Neutrophil (primary cell): ENCODE data around the gene AGAP2.

Experiments used
- H3K27ac ChIP-seq: fragments of 200-600 bp; sonication (generic); 2 replicates; pipeline ENCODE4 v1.5.1; 2016; ENCODE audit warnings: mild to moderate bottlenecking, moderate library complexity
- H3K27me3 ChIP-seq: fragments of 200-600 bp; sonication (generic); 2 replicates; pipeline ENCODE4 v1.6.0; 2016; ENCODE audit warnings: mild to moderate bottlenecking
- H3K36me3 ChIP-seq: fragments of 200-600 bp; sonication (generic); 2 replicates; pipeline ENCODE4 v1.5.1; 2017
- H3K4me1 ChIP-seq, 2 experiments: fragments of 200-600 bp in 1 of 2; sonication (generic) in 1 of 2; 1 replicate in 1 of 2; 2 replicates in 1 of 2; pipeline versions ENCODE4 v1.5.1 to v1.6.1; 2013 to 2016; ENCODE audit warnings: low read depth in 1 of 2, low read length in 1 of 2, mild to moderate bottlenecking in 1 of 2, moderate library complexity in 1 of 2; ENCODE audit not compliant: control insufficient read depth in 1 of 2, insufficient read depth in 1 of 2
- H3K4me3 ChIP-seq, 2 experiments: fragments of 200-600 bp in 1 of 2; sonication (generic) in 1 of 2; 1 replicate in 1 of 2; 2 replicates in 1 of 2; pipeline ENCODE4 v1.5.1; 2013 to 2016; ENCODE audit warnings: low read depth in 1 of 2, low read length in 1 of 2, mild to moderate bottlenecking in 1 of 2, moderate library complexity in 1 of 2
- H3K9me3 ChIP-seq: fragments of 200-600 bp; sonication (generic); 2 replicates; pipeline ENCODE4 v1.5.1; 2016
- CTCF ChIP-seq: fragments of 200-600 bp; sonication (generic); IDR thresholded peaks from 2 replicates; pipeline ENCODE4 v1.5.1; 2016; ENCODE audit warnings: antibody characterized with exemption

AGAP2 gene

GRCh38 chr12:57758552-57759359 lies 20.2 kb upstream of the AGAP2 start:
- Histone ChIP-seq H3K27me3 (peaks cover 58% of the 10 kb centered on the region), H3K4me3 (no peak overlapping the region), H3K27ac (no peak overlapping the region), H3K36me3 (no peaks in the 10 kb centered on the region), H3K4me1 (peaks cover 20 to 28% of the 10 kb centered on the region in 2 experiments), H3K9me3 (no peaks in the 10 kb centered on the region)
- no peak for TF ChIP-seq CTCF

GRCh38 chr12:57757771-57758170 lies 19.2 kb upstream of the AGAP2 start:
- Histone ChIP-seq H3K4me1 (peaks cover 21 to 29% of the 10 kb centered on the region in 2 experiments), H3K9me3 (no peaks in the 10 kb centered on the region), H3K27ac (no peak overlapping the region), H3K27me3 (peaks cover 58% of the 10 kb centered on the region), H3K4me3 (no peak overlapping the region), H3K36me3 (no peaks in the 10 kb centered on the region)
- no peak for TF ChIP-seq CTCF

GRCh38 chr12:57756406-57757341 lies 18.1 kb upstream of the AGAP2 start:
- Histone ChIP-seq H3K4me3 (peak overlapping the region; percentile 52 to 66), H3K27me3 (peaks cover 51% of the 10 kb centered on the region), H3K4me1 (peaks cover 32 to 38% of the 10 kb centered on the region in 2 experiments), H3K36me3 (no peaks in the 10 kb centered on the region), H3K27ac (peak overlapping the region; percentile 23), H3K9me3 (no peaks in the 10 kb centered on the region)
- peak; percentile 53 for TF ChIP-seq CTCF

- Histone ChIP-seq H3K27ac (peak overlapping the region; percentile 23), H3K36me3 (no peaks in the 10 kb centered on the region), H3K27me3 (peaks cover 49% of the 10 kb centered on the region), H3K4me3 (peak overlapping the region; percentile 52 to 66), H3K9me3 (no peaks in the 10 kb centered on the region), H3K4me1 (peaks cover 36 to 42% of the 10 kb centered on the region in 2 experiments)
- no peak for TF ChIP-seq CTCF
These were observed 17.2 kb upstream of the AGAP2 start for GRCh38 chr12:57755454-57756372.

- H3K27ac ChIP-seq: no peak overlapping the region
- H3K36me3 ChIP-seq: no peaks in the 10 kb centered on the region
- H3K27me3 ChIP-seq: peaks cover 49% of the 10 kb centered on the region
- H3K4me1 ChIP-seq: peaks cover 36 to 42% of the 10 kb centered on the region in 2 experiments
- H3K4me3 ChIP-seq: peak overlapping the region in 1 of 2 experiments; percentile 66
- H3K9me3 ChIP-seq: no peaks in the 10 kb centered on the region
- TF ChIP-seq CTCF: no peak
These were observed 16.6 kb upstream of the AGAP2 start for GRCh38 chr12:57755194-57755453.
